Tibial artery (tissue), 4 donors: ENCODE measurements around the gene COL18A1.

ENCODE experiments used
- DNase-seq, 2 donors: peaks; one replicate each; pipeline ENCODE4 v3.0.0-alpha.2; 2019
- H3K27ac ChIP-seq, 2 donors: fragments of 200-600 bp; sonication (generic) in 1 of 2; 1 replicate in 1 of 2; 2 replicates in 1 of 2; pipeline ENCODE4 v1.5.1; 2018 to 2019; ENCODE audit warnings: mild to moderate bottlenecking in 1 of 2
- H3K27me3 ChIP-seq, 2 donors: fragments of 200-600 bp; sonication (generic) in 1 of 2; one replicate each; pipeline versions ENCODE4 v1.5.1 to v1.6.0; 2016 to 2019
- H3K36me3 ChIP-seq, 3 donors: fragments of 200-600 bp; sonication (generic) in 2 of 3; one replicate each; pipeline ENCODE4 v1.5.1; 2016 to 2019; ENCODE audit warnings: mild to moderate bottlenecking in 2 of 3
- H3K4me1 ChIP-seq, 4 donors: fragments of 200-600 bp; sonication (generic) in 2 of 4; 1 replicate in 3 of 4; 2 replicates in 1 of 4; pipeline ENCODE4 v1.5.1; 2016 to 2019
- H3K4me3 ChIP-seq, 2 donors: fragments of 200-600 bp; sonication (generic) in 1 of 2; 1 replicate in 1 of 2; 2 replicates in 1 of 2; pipeline ENCODE4 v1.5.1; 2018 to 2019; ENCODE audit warnings: mild to moderate bottlenecking in 2 of 2
- H3K9me3 ChIP-seq, 3 donors: fragments of 200-600 bp; sonication (generic) in 1 of 3; one replicate each; pipeline ENCODE4 v1.5.1; 2016 to 2019
- CTCF ChIP-seq, 2 experiments: fragments of 200-600 bp in 1 of 2; fragments of 450-650 bp in 1 of 2; IDR thresholded peaks; one replicate each; pipeline ENCODE4 v1.5.1; 2017 to 2019; ENCODE audit warnings: antibody characterized with exemption in 2 of 2, mild to moderate bottlenecking in 1 of 2, moderate library complexity in 1 of 2
- intact Hi-C: fragments of 100-400 bp; cut with DNase I; formaldehyde crosslinking; loops from one replicate; pipeline ENCODE4 v1.15.0; 2023; ENCODE audit warnings: low total_unique reads

Gene COL18A1

DNA sequence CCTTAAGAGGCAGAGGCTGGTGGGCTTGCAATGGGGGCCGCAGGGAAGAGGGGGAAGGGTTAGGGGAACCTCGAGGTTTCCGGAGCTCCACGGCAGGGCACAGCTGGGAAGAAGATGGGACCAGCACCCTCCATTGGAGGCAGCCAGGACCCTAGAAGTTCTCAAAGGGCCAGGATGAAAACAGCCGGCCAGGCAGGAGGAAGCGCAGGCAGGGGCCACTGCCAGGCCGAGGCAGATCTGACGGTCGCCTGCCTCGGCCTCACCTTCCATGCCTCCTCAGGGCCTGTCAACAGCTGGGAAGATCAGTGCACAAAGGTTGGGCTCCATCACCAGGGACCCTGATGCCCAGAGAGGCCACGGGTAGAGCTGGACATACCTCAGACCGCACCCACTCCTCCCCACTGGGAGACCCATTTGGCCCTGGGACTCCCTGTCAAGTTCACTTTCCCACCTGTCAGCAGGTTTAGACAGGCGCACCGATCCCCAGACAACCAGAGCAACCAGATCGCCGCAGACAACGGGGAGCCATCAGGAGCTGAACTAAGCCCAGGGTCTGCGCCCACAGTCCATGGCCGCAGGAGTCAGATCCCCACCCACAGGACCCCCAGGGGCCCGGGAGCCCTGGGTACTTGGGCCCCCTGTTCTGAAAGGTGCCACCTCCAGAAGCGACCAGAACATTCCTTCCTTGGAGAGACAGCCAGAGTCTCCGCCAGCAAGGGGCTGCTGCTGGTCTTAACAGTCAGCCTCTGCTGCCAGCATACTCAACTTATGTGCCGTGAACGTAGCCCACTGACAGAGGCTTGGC lies 135.0 kb downstream of the COL18A1 start:
- Histone ChIP-seq H3K27ac (no peak overlapping the region), H3K36me3 (no peaks in the 10 kb centered on the region), H3K27me3 (no peaks in the 10 kb centered on the region), H3K4me3 (no peak overlapping the region), H3K9me3 (no peaks in the 10 kb centered on the region), H3K4me1 (peaks cover 0 to 23% (median 13%) of the 10 kb centered on the region in 4 donors)
- DNase-seq = peak; percentile 15 to 62
- no peak for TF ChIP-seq CTCF (IDR thresholded peaks at IDR 0.05)
- intact Hi-C loops = no loop called here

GRCh38 chr21:45540601-45540970 lies 135.6 kb downstream of the COL18A1 start:
- DNase-seq = peak in 1 of 2 donors; percentile 16
- peaks cover 0 to 23% (median 13%) of the 10 kb centered on the region in 4 donors for H3K4me1 ChIP-seq
- H3K4me3 ChIP-seq = no peak overlapping the region
- intact Hi-C loops = no loop called here
- TF ChIP-seq CTCF (IDR thresholded peaks at IDR 0.05) = no peak
- no peaks in the 10 kb centered on the region for H3K27me3 ChIP-seq
- no peak overlapping the region for H3K27ac ChIP-seq
- H3K36me3 ChIP-seq = no peaks in the 10 kb centered on the region
- H3K9me3 ChIP-seq = no peaks in the 10 kb centered on the region

DNA sequence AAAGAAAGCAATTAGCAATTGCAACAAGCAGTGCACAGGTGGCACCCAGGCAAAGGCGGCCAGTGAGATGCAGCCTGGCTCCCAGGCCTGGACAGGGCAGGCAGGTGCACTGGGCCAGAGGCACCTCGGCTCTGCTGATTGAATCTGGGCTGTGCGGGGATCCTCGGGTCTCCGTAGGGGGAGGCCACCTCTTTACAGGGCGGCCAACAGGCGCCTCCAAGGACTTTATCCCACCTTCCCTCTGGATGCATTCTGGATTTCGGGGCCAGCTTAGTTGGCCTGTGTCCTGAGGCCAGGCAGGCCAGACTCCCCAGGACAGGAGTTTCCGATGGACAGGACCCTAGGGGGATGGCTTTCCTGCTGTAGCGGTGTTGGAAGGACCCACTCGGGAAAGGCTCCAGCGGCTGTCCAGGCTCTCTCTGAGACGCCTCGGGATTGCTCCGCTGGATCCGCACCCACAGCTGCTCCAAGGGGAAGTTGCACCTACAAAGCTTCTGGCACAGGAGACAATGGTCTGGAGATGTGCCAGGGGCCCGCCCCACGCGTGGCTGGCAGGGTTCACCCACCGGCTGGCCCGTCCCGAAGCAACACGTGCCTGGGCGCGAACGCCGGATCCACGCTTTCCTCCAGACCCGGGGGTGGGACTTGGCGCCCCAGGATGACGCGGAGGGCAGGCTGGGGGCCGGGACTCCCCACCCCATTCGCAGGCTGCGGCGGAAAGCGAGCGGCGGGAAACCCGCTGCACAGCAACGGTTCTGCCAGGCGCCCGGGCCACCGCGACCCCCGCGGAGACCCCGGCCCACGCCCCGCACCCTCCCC lies 136.5 kb downstream of the COL18A1 start:
- Histone ChIP-seq H3K36me3 (no peaks in the 10 kb centered on the region), H3K27ac (peak overlapping the region in 1 of 2 donors; percentile 39), H3K4me3 (peak overlapping the region; percentile 63 to 70), H3K9me3 (no peaks in the 10 kb centered on the region), H3K4me1 (peaks cover 0 to 23% (median 13%) of the 10 kb centered on the region in 4 donors), H3K27me3 (no peaks in the 10 kb centered on the region)
- DNase-seq = peak; percentile 72 to 84
- TF ChIP-seq CTCF (IDR thresholded peaks at IDR 0.05) = no peak
- intact Hi-C loops = no loop called here

DNA sequence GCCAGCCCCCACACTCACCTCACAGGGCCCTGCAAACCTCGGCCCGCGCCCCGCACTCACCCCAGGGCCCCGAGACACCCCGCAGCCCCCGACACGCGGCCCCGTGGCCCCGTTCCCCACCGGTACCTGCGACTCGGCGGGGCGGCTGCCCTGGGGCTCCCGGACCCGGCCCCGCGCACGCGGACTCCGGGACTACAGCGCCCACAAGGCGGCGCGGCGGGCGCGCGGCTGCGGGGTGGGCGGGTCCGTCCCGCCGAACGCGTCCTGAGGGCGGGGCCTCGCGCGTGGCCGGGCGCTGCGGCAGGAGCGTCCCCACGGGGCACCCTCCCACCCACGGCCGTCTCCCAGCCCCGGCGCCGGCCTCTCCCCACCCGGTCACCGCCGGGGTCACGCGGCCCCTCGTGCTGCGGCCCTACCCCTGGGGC lies 137.3 kb downstream of the COL18A1 start, which contains the start of gene SLC19A1:
Gene SLC19A1, minus strand, starts transcription at position 199 of the 425 bp plus-strand sequence. CDS start 4,481 bp downstream, outside the sequence.
- peak; percentile 40 to 81 for DNase-seq
- H3K36me3 ChIP-seq = no peaks in the 10 kb centered on the region
- peak; percentile 31 to 53 for TF ChIP-seq CTCF (IDR thresholded peaks at IDR 0.05)
- no peaks in the 10 kb centered on the region for H3K9me3 ChIP-seq
- intact Hi-C loops = no loop called here
- peaks cover 0 to 23% (median 13%) of the 10 kb centered on the region in 4 donors for H3K4me1 ChIP-seq
- H3K4me3 ChIP-seq = peak within 1 kb of the TSS; percentile 63 to 70
- H3K27ac ChIP-seq = peak within 1 kb of the TSS; percentile 39 to 48
- no peaks in the 10 kb centered on the region for H3K27me3 ChIP-seq

DNA sequence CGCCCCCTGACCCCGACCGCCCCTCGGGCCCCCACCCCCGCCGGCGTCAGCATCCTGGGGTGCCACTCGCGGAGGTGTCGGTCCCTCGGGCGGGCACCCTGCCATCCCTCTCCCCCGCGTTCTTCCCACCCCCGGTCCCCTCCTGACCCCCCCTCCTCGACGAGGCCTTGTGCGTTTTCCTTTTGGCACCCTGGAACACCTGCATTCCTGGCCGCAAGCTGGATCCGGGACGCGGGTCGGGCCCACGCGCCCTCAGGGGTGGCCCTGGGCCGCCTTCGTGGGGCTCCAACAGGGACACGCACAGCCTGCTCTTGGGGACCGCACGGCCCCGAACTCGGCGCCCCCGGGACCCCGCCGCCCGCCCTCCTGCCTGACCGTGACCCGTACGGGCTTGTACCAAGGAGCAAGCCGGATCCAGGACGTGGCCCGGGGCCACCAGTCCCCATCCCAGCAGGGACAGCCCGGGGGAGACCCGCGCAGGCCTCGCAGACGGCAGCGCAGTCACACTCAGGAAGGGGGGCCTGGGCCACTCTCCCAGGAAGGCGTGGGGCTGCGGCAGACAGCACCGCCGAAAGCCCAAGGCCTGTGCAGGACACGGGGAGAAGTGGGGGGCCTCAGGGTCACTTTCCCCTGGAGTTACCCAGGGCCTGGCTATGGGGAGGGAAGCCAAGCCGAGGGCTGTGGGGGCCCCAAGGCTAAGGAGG lies 137.9 kb downstream of the COL18A1 start:
- no peaks in the 10 kb centered on the region for H3K36me3 ChIP-seq
- peaks cover 0 to 23% (median 13%) of the 10 kb centered on the region in 4 donors for H3K4me1 ChIP-seq
- TF ChIP-seq CTCF (IDR thresholded peaks at IDR 0.05) = no peak
- intact Hi-C loops = no loop called here
- no peaks in the 10 kb centered on the region for H3K9me3 ChIP-seq
- peak; percentile 17 to 67 for DNase-seq
- peak overlapping the region; percentile 39 to 48 for H3K27ac ChIP-seq
- H3K4me3 ChIP-seq = peak overlapping the region; percentile 63 to 70
- no peaks in the 10 kb centered on the region for H3K27me3 ChIP-seq
